ENCODE results near the gene LILRB2. TPM values are rescaled to one million over a fixed set of nuclear protein-coding genes. Genes with fewer than 3 reads are reported as not detected.

LILRB2 gene
- total RNA-seq, 1 experiment from 2014 or later: not detected

- TF ChIP-seq CTCF (IDR thresholded peaks at IDR 0.05 in 2 of 3, conservative IDR thresholded peaks at IDR 0.05 in 1 of 3; ENCODE audit: borderline replicate concordance in 1 of 3, insufficient read depth in 1 of 3, low read depth in 2 of 3, low read length in 2 of 3) (no peak), ZNF274 (IDR thresholded peaks at IDR 0.05; ENCODE audit: low read depth, low read length) (no peak), CBX3 (IDR thresholded peaks at IDR 0.05; ENCODE audit: low read depth) (no peak)
These were observed 33.6 kb downstream of the LILRB2 start (continued) for GRCh38 chr19:54247106-54247930.

- Histone ChIP-seq H3K9me2 (ENCODE audit: insufficient read depth) (no peaks in the 10 kb centered on the region), H4K20me1 (ENCODE audit: insufficient read depth) (no peaks in the 10 kb centered on the region), H3K9me3 (ENCODE audit: control insufficient read depth in 1 of 2, insufficient read depth in 1 of 2, low read depth in 1 of 2, low read length in 2 of 2) (no peaks in the 10 kb centered on the region), H2AFZ (ENCODE audit: low read depth, low read length, poor library complexity, severe bottlenecking) (no peak overlapping the region), H3K36me3 (ENCODE audit: control insufficient read depth in 1 of 2, insufficient read depth in 2 of 2, low read length in 2 of 2) (no peaks in the 10 kb centered on the region), H3K4me2 (ENCODE audit: low read length) (no peak overlapping the region), H3K27me3 (ENCODE audit: insufficient read depth, low read length) (peaks cover 7% of the 10 kb centered on the region), H3K4me1 (ENCODE audit: control insufficient read depth in 1 of 2, insufficient read depth in 2 of 2, low read length in 2 of 2) (no peaks in the 10 kb centered on the region), H3K79me2 (ENCODE audit: insufficient read depth, low read length) (no peaks in the 10 kb centered on the region), H3K27ac (ENCODE audit: low read depth, low read length) (no peak overlapping the region), H3K9ac (ENCODE audit: low read length) (no peak overlapping the region), H3K4me3 (replicated peaks in 1 of 2; ENCODE audit: low read depth in 1 of 2, low read length in 2 of 2) (no peak overlapping the region)
- no peak for ATAC-seq
- ChIA-PET RAD21 (ENCODE audit: low non-redundant PET in 1 of 2, low total read pairs in 2 of 2, uncharacterized antibody in 2 of 2, unreplicated experiment in 2 of 2) (no interaction called here), CTCF (no interaction called here), POLR2A (no interaction called here)
- BruUV-seq (replicated peaks): no TSS peak
- DNase-seq (ENCODE audit: low read depth, low spot score): no peak
- intact Hi-C loops (cut with micrococcal nuclease): no loop called here
- no peak for TF ChIP-seq SIN3A (IDR thresholded peaks at IDR 0.05; ENCODE audit: low read depth)
- no peak for TF ChIP-seq SP1 (IDR thresholded peaks at IDR 0.05; ENCODE audit: low read depth)
- no peak for TF ChIP-seq RAD21 (IDR thresholded peaks at IDR 0.05; ENCODE audit: low read depth)
- TF ChIP-seq POLR2A (IDR thresholded peaks at IDR 0.05; ENCODE audit: borderline replicate concordance, extremely low read depth, insufficient read depth, insufficient read length): no peak
- TF ChIP-seq FOSL1 (IDR thresholded peaks at IDR 0.05; ENCODE audit: low read depth): no peak
- TF ChIP-seq POLR2AphosphoS5 (IDR thresholded peaks at IDR 0.05; ENCODE audit: low read depth, low read length): no peak
- no peak for TF ChIP-seq REST (IDR thresholded peaks at IDR 0.05; ENCODE audit: low read depth)
- TF ChIP-seq TCF7L2 (IDR thresholded peaks at IDR 0.05; ENCODE audit: borderline replicate concordance, extremely low read depth, insufficient read depth, insufficient read length): no peak
- no peak for TF ChIP-seq EZH2 (IDR thresholded peaks at IDR 0.05)
- no peak for TF ChIP-seq ATF3 (IDR thresholded peaks at IDR 0.05)
- TF ChIP-seq ELF1 (IDR thresholded peaks at IDR 0.05; ENCODE audit: borderline replicate concordance, low read depth): no peak
- no peak for TF ChIP-seq CEBPB (IDR thresholded peaks at IDR 0.05; ENCODE audit: low read depth)
- TF ChIP-seq CTCF (IDR thresholded peaks at IDR 0.05 in 2 of 3, conservative IDR thresholded peaks at IDR 0.05 in 1 of 3; ENCODE audit: borderline replicate concordance in 1 of 3, insufficient read depth in 1 of 3, low read depth in 2 of 3, low read length in 2 of 3): no peak
- TF ChIP-seq EZH2phosphoT487 (IDR thresholded peaks at IDR 0.05; ENCODE audit: borderline replicate concordance): no peak
- no peak for TF ChIP-seq YY1 (IDR thresholded peaks at IDR 0.05; ENCODE audit: extremely low read depth, insufficient replicate concordance, low read depth, low read length)
These were observed 35.0 kb downstream of the LILRB2 start for GRCh38 chr19:54245936-54246335.

All from HCT116 (cell line).